GM12872 (cell line): ENCODE measurements around the gene PAFAH2.

Experiments used
- TF ChIP-seq, protein P1 (sequence below): IDR thresholded peaks from 3 replicates; pipeline ENCODE4 v1.5.1; 2011; ENCODE audit warnings: low read depth, mild to moderate bottlenecking, low read length, moderate library complexity; ENCODE audit not compliant: insufficient read depth

The PAFAH2 gene

GRCh38 chr1:25997828-25998761 is at the start of gene PAFAH2:
Gene PAFAH2, minus strand, starts transcription at chr1:25998063. Its CDS starts 7,247 bp downstream, at chr1:25990816.
- TF ChIP-seq, protein P1, sequence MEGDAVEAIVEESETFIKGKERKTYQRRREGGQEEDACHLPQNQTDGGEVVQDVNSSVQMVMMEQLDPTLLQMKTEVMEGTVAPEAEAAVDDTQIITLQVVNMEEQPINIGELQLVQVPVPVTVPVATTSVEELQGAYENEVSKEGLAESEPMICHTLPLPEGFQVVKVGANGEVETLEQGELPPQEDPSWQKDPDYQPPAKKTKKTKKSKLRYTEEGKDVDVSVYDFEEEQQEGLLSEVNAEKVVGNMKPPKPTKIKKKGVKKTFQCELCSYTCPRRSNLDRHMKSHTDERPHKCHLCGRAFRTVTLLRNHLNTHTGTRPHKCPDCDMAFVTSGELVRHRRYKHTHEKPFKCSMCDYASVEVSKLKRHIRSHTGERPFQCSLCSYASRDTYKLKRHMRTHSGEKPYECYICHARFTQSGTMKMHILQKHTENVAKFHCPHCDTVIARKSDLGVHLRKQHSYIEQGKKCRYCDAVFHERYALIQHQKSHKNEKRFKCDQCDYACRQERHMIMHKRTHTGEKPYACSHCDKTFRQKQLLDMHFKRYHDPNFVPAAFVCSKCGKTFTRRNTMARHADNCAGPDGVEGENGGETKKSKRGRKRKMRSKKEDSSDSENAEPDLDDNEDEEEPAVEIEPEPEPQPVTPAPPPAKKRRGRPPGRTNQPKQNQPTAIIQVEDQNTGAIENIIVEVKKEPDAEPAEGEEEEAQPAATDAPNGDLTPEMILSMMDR = peak; percentile 97

DNA sequence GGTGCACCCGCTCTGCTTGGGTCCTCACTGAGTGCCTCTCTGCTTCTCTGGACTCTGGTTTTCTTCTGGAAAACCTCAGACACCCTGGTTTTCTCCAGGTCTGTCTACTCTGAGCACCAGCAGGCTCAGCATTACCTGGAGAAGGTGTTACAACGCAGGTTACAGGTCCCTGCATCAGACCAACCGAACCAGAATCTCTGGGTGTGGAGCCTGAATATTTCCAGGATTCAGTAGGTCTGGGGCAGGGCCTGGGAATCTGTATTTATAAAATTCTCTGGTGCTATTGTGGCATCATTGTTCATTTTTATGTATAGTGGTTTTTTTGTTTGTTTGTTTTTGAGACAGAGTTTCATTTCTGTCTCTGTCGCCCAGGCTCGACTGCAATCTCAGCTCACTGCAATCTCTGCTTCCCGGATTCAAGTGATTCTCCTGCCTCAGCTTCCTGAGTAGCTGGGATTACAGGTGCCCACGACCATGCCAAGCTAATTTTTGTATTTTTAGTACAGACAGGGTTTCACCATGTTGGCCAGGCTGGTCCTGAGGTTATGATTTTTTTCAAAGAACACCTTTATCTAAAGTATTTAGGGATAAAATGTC is 49.5 kb upstream of the PAFAH2 start:
- TF ChIP-seq, protein P1 = no peak

DNA sequence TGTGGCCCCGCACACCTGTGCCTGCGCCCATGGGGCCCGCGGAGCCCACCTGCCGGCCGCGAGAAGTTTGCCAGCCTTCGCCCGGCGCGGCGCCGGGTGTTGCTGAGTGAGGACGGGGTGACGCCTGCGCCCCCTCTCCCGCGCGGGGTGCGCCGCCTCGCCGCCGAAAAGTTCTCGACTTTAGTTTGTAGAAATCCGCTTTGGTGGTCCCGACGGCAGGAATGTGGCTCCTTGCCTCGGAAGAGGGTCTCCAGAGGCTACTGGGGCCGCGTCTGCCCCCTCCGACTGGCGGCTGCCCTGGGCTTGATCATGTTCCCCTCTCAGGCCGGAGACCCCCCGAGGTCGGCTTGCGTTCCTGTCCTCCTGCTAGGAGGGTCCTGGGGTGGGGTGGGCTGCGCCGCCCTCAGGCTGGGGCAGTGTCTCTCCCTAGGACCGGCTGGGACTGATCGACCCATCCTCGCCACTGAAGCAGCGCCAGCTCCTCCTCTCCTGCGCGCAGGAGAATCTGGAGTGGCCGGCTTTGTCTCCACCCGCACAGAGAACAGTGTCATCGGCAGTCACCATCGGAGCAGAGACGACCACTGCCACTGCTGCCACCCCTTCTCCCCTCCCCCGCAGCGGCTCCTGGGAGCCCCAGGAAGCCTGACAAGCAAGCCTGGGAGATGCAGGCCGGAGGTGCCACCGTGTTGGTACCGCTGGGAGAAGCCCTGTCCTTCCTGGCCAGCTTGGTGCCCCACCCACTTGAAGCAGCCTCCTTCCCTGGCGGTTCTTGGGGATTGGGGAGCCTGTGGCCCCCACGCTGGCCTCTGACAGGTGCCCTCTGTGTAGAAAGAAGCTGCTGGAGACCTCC is 48.6 kb upstream of the PAFAH2 start:
- TF ChIP-seq, protein P1 = no peak

GRCh38 chr1:26045722-26046245 is 47.9 kb upstream of the PAFAH2 start, which contains the start of gene SLC30A2:
Gene SLC30A2, minus strand, starts transcription at chr1:26046118. Its CDS starts 222 bp downstream, at chr1:26045896.
- TF ChIP-seq, protein P1 = no peak

DNA sequence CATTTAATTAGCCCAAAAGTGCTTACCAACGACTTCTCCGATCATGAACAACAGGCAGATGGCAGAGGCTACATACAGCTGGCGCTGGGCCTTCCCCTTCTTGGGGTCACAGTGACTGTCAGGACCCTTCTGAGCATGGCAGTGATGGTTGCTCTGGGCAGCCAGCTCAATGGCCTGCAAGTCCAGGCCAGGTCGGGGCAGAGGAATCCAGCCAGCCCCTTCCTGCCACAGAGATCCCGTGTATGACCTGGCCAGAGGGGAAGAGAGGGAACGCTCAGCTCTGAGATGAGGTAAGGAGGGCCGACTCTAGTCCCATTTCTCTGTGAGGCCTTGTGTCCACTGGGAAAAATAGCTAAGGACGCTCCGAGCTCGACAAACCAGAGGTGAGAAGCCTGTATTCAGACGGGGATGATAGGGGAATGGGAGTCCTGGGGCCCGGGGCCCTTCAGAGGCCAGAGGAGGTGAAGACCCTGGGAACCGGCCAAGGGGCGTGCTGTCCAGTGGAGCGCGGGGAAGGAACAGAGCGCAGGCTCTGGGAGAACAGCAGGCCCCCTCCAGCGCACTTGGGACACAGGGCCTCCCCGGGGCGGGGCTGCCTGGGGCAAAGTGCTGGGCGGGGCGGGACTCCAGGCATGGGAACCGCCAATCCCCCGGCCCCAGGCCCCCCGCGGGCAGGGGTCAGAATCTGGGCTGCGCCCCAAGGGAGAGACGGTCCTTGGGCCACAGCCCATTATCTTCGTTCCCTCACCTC is 47.3 kb upstream of the PAFAH2 start:
- TF ChIP-seq, protein P1 = no peak

DNA sequence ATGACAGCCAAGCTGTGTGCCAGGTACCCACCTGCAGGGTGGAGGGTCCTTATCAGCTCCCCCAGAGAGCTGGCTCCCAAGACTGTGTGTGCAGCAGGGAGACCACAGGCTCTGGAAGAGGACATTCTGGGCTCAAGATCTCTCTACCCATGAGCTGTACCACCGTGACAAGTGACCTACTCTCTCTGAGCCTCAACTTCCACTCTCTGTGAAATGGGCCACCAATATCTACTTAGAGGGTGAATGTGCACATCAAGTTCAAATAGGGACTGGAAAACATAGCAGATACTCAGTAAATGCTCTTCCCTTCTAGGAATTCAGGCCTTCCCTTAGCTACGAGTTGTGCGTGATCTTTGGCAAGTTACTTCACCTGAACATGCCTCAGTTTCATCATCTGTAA is 46.6 kb upstream of the PAFAH2 start:
- TF ChIP-seq, protein P1 = no peak
